HG03439 (cell line): ENCODE data around the gene DDN.
A peak's percentile ranks its signal among the peaks of the same experiment; 100 is the strongest.

Experiments used
- ATAC-seq: cut with Tn5 transposase; IDR thresholded peaks from one replicate; pipeline ENCODE4 v1.9.1; 2021; ENCODE audit warnings: mild to moderate bottlenecking, moderate library complexity; ENCODE audit not compliant: unreplicated experiment

The DDN gene

GRCh38 chr12:48985475-48985897, 13.7 kb downstream of the DDN start:
- ATAC-seq: no peak

- no peak for ATAC-seq
Observed at GRCh38 chr12:48982397-48983080, 16.6 kb downstream of the DDN start.

GRCh38 chr12:48981757-48982157, 17.4 kb downstream of the DDN start:
- ATAC-seq: no peak

- ATAC-seq: no peak
Observed at GRCh38 chr12:48980953-48981756, 18.0 kb downstream of the DDN start.

DNA sequence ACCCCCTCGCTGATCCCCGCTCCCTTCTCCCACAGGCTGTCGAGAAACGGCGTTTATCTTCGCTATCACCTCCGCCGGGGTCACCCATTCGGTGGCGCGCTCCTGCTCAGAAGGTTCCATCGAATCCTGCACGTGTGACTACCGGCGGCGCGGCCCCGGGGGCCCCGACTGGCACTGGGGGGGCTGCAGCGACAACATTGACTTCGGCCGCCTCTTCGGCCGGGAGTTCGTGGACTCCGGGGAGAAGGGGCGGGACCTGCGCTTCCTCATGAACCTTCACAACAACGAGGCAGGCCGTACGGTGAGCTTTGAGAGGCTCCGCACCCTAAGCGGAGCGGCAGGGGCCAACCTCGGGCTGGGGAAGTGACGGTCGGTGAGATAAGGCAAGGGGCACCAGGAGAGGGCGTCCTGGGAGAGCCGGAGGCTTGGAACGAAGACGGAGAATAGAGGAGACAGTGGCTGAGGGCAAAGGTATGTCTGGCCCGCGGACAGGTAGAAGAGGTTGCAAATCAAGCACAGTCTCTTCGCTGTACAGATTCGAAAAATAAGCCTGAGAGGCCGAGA, 18.7 kb downstream of the DDN start:
- ATAC-seq: no peak

GRCh38 chr12:48979602-48980388, 19.4 kb downstream of the DDN start:
- ATAC-seq: no peak

- ATAC-seq: no peak
Observed at GRCh38 chr12:48978741-48979601, 20.2 kb downstream of the DDN start.

DNA sequence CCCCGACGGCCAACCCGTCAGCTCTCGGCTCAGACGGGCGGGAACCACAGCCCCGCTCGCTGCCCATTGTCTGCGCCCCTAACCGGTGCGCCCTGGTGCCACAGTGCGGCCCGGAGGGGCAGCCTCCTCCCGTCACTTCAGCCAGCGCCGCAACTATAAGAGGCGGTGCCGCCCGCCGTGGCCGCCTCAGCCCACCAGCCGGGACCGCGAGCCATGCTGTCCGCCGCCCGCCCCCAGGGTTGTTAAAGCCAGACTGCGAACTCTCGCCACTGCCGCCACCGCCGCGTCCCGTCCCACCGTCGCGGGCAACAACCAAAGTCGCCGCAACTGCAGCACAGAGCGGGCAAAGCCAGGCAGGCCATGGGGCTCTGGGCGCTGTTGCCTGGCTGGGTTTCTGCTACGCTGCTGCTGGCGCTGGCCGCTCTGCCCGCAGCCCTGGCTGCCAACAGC, 20.9 kb downstream of the DDN start, which contains the start of gene WNT1:
TSS of gene WNT1 (plus strand) at position 32 of the 450 bp plus-strand sequence. CDS start at position 361, 329 bp downstream.
- ATAC-seq: peak; percentile 15

DNA sequence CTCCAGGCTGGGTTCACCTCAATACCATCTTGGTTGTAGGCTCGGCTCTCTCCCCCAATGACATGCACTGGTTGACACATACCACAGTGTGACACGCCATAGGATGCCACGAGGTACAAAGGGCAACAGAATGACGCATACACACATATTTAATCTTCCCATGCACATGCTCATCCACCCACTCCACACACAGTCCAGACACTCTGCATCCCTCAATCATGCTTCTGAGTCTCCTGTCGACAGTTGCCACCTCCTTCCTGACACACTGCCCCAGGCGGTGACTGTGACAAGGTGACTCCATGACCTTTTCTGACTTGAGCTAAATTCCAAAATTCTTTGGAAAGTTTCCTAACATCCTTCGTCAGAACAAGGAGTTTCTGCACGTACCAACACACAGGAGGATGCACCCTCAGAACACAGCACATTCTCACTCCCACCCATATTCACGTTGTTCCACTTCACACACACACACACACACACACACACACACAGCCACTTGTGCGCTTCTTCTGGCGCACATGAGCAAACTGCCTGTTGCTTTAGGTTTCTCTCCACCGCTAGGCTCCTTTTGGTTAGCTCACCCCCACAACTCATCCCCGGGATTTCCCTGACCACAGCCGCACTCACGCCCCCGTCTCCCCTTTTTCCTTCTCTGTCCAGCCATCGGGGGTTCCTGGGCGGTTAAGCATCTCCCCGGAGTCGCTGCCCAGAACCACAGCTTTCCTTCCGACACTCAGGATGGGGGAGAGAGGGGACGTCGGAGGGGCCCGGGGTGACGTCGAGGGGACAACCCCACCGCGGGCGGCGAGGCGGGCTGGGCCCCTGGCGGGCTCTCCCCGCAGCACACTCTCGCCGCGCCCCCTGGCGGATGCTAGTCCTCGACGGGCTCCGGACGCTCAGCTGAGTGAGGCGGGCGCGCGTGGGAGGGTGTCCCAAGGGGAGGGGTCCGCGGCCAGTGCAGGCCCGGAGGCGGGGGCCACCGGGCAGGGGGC, 21.6 kb downstream of the DDN start:
- peak; percentile 54 for ATAC-seq

DNA sequence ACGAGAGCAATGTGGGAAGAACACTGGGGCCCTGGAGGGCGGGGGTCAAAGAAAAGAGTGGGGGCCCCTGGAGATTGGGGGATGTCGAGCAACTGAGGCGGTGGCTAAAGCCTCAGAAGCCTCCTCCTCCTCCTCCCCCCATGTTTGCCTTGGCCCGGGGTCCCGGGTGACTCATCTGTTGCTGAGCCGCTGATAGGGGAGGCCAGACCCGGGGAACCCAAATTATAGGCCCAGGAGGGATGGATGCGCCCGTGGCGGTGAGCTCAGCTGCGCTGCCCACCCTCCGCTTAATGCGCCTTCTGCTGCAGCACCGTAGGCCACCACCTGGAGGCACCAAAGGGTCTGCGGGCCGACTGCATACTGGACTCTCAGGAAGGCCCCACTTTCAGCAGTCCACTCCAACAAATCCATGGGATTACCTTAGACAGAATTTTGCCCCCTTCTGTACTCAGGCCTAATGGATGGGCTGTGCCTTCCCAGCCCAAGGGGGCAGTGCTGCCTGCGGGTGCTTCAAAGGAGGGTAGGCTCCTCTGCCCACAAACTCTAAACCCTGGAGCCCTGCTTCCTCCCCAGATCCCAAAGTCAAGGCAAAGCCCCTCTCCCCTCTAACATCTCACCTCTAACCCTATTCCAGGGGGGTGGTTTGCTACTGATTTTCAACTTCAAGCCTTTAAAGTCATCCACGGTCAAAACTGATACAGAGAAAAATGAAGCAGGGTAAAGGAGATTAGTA, 25.1 kb downstream of the DDN start:
- no peak for ATAC-seq

DNA sequence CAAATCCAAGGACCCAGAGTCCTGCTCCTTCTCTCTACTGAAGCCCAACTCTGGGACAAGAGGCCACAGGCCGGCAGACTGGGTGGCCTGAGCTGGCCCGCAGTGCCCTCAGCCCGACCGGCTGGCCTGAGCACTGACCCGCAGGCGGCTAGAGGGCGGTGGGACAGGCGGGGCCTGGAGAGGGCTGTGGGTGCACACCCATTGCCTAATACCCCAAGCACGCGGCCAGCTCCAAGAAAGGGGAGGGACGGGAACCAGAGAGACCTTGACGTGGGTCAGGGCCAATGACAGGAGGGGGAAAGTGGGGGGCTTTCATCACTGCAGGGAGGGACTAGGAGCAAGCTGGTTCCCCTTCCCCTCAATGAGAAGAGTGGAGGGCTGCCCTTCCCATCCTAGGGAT, 25.6 kb downstream of the DDN start:
- ATAC-seq: no peak

DNA sequence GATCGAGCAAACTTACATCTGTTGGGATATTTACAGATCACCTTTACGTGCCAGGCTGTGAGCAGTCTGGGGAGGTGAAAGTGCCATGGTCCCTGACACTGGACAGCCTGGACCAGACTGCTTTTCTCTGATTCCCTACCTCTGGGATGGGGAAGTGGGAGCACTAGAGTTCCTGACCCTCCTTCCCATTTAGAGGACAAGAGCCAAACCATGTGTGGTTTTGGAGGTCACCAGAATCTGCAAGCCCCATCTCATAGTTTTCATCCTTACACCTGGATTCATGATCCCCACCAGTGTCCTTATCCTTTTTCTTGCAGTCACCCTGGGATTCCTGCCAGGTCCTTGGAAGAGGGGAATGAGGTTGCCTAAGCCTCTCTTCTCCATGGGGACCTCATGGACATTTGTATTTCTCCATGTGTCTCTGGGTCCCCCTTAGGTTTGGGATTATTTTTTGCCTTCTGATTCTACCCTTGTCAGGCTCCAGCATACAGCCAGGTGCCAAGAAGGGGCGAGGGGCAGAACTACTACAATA, 26.2 kb downstream of the DDN start:
- ATAC-seq: no peak

DNA sequence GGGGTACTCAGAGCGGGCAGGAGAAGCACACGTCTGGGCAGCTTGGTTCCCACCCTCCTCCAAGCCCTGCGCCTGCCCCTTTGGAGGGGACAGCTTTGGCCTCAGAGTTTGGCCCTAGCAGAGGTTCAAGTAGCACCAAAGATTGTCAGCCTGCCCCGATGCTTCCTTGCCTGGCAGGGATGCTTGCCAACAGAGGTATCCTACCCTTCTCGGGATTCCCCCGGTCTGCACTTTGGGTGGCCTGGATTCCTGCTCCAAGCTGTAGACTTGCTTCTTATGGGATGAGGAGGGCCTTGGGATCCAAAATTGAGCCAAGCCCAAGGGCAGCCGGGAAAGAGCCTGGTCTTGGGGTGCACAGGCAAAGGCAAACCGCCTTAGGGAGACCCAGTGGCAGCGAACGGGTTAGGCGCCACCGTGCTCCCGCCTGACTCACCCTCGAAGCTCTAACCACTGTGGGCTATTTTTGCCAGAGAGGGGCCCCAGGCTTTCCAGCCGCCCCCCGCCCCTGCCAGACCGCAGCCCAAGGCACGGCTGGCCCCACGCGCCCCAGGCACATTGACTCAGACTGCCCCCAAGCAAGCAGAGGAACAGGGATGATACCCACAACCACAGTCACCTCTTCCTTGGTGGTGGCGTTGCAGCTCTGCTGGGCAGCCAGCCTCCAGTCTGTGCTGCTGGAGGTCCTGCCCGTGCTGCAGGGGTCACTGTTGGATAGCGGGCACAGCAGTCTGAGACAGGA, 26.8 kb downstream of the DDN start:
- ATAC-seq: no peak

DNA sequence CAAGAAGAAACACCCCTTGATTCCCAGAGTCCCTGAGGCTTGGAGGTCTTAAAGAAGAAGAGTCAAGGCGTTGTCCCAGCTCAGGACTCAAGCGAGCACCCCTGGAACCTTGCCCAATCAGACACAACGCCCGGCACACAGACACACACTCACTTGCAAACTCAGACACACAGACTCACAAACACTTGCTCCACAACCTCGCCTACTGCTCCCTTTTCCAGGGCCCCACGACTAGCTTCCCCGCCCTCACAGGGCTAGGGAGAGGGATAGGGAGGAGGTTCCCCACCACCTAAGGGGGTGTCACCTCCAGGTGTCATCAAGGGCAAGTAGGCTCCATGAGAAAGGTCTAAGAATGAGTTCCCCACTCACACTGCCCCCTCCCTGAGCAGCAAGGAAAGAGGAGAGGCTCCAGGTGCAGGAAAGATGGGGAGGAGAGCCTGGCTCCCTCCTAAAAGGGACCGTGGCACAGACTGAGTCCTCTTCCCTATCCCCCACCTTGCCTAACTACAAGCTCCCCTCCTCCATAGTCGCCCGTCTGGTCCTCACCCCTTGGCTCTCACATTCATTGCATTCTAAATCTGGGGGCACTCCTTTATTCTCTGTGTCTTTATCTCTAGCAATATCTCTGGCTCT, 28.4 kb downstream of the DDN start:
- no peak for ATAC-seq

DNA sequence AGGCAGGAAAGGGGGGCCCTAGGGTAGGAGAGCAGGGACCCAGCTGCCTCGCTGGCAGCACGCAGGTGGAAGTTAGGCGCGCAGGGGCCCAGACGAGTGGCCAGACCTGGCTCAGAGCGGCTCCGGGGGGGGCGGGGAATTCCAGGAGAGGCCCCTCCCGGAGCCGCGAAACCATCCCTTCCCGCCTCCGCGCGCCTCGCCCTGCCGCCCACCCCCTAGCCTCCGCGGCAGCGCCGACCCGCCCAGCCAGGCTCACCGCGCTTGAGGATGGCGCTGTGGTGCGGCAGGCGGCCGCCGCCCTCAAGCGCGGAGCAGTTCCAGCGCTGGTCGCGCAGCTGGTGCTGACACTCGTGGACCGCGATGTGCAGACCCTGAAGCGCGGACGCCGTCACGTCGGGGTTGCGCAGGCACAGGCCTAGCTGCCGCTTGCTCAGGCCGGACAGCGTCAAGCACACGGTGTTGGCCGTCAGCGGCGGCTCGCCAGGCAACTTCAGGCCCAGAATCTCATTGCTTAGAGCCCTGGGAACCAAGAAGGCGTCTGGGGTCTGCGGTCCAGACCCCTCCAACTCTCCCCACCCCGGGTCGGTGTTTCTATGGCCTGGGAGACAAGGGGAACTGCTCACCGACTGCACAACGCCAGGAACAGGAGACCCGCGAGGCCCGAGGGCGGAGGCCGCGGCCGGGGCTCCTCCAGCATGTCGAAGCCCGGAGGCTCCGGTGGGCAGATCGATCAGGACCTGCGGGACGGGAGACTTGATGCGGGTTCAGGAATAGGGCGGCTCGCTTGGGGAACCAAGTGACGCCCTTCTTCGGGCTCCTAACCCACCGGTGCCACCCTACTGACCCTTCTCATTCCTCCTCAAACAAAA, 29.1 kb downstream of the DDN start:
- no peak for ATAC-seq
